HG02610 (cell line): ENCODE results near the gene FCHSD2.

Experiments used
- ATAC-seq: cut with Tn5 transposase; IDR thresholded peaks from one replicate; pipeline ENCODE4 v1.9.1; 2021; ENCODE audit warnings: mild to moderate bottlenecking, moderate library complexity; ENCODE audit not compliant: unreplicated experiment

FCHSD2 gene

GRCh38 chr11:73172992-73173656 is 31.0 kb upstream of the FCHSD2 start:
- no peak for ATAC-seq

GRCh38 chr11:73171436-73172161 is 29.5 kb upstream of the FCHSD2 start:
- ATAC-seq, result no peak

GRCh38 chr11:73170140-73170539 is 28.0 kb upstream of the FCHSD2 start:
- ATAC-seq, result no peak

GRCh38 chr11:73168925-73169579 is 26.9 kb upstream of the FCHSD2 start:
- no peak for ATAC-seq

GRCh38 chr11:73167363-73167954 is 25.3 kb upstream of the FCHSD2 start:
- no peak for ATAC-seq

- no peak for ATAC-seq
These were observed 22.9 kb upstream of the FCHSD2 start for GRCh38 chr11:73164803-73165540.

GRCh38 chr11:73163638-73164174 is 21.6 kb upstream of the FCHSD2 start:
- ATAC-seq, result no peak

- no peak for ATAC-seq
These were observed 20.1 kb upstream of the FCHSD2 start for GRCh38 chr11:73162196-73162740.

GRCh38 chr11:73160005-73160760 is 18.1 kb upstream of the FCHSD2 start:
- ATAC-seq, result no peak

- no peak for ATAC-seq
These were observed 17.2 kb upstream of the FCHSD2 start for GRCh38 chr11:73159297-73159696.

- no peak for ATAC-seq
These were observed 16.4 kb upstream of the FCHSD2 start for GRCh38 chr11:73158356-73159051.

GRCh38 chr11:73157101-73158010 is 15.2 kb upstream of the FCHSD2 start:
- ATAC-seq, result peak; percentile 45

- ATAC-seq, result no peak
These were observed 14.6 kb upstream of the FCHSD2 start for GRCh38 chr11:73156686-73157085.

- peak; percentile 18 for ATAC-seq
These were observed 14.0 kb upstream of the FCHSD2 start for GRCh38 chr11:73156114-73156513.

- no peak for ATAC-seq
These were observed 13.0 kb upstream of the FCHSD2 start for GRCh38 chr11:73155102-73155501.

- peak; percentile 27 for ATAC-seq
These were observed 12.1 kb upstream of the FCHSD2 start for GRCh38 chr11:73154178-73154577.

GRCh38 chr11:73152861-73153483 is 10.9 kb upstream of the FCHSD2 start:
- ATAC-seq, result peak; percentile 64
